GM23248 (cell line): ENCODE results near the gene ARHGEF11. TPM values are rescaled to one million over a fixed set of nuclear protein-coding genes. Genes with fewer than 3 reads are reported as not detected.

Experiments
- DNase-seq: peaks from one replicate; pipeline ENCODE4 v3.0.0-alpha.2; 2015
- H2AFZ ChIP-seq: fragments of 200-600 bp; sonication (generic); 2 replicates; pipeline ENCODE4 v1.6.1; 2016; ENCODE audit warnings: antibody characterized with exemption
- H3F3A ChIP-seq: fragments of 200-600 bp; sonication (generic); 2 replicates; pipeline ENCODE4 v1.6.1; 2016; ENCODE audit warnings: mild to moderate bottlenecking, antibody characterized with exemption, mixed run types; ENCODE audit not compliant: insufficient read depth
- H3K27ac ChIP-seq: fragments of 200-600 bp; sonication (generic); 2 replicates; pipeline ENCODE4 v1.5.1; 2016; ENCODE audit warnings: mild to moderate bottlenecking
- H3K27me3 ChIP-seq: fragments of 200-600 bp; sonication (generic); replicated peaks from 2 replicates; pipeline ENCODE4 v1.6.1; 2016; ENCODE audit warnings: mild to moderate bottlenecking; ENCODE audit not compliant: insufficient read depth
- H3K36me3 ChIP-seq: fragments of 200-600 bp; sonication (generic); 2 replicates; pipeline ENCODE4 v1.6.1; 2016; ENCODE audit warnings: low read depth, mild to moderate bottlenecking
- H3K4me1 ChIP-seq: fragments of 200-600 bp; sonication (generic); 2 replicates; pipeline ENCODE4 v1.6.1; 2016; ENCODE audit warnings: mild to moderate bottlenecking; ENCODE audit not compliant: insufficient read depth
- H3K4me2 ChIP-seq: fragments of 200-600 bp; sonication (generic); one replicate; pipeline ENCODE4 v1.6.1; 2016; ENCODE audit warnings: mild to moderate bottlenecking; ENCODE audit not compliant: unreplicated experiment
- H3K4me3 ChIP-seq: fragments of 200-600 bp; sonication (generic); 2 replicates; pipeline ENCODE4 v1.5.1; 2016; ENCODE audit warnings: mild to moderate bottlenecking
- H3K79me2 ChIP-seq: fragments of 200-600 bp; sonication (generic); 2 replicates; pipeline ENCODE4 v1.6.1; 2016; ENCODE audit warnings: mild to moderate bottlenecking; ENCODE audit not compliant: insufficient read depth
- H3K9ac ChIP-seq: fragments of 200-600 bp; sonication (generic); 2 replicates; pipeline ENCODE4 v1.6.1; 2016; ENCODE audit warnings: mild to moderate bottlenecking
- H3K9me2 ChIP-seq: fragments of 200-600 bp; sonication (generic); 2 replicates; pipeline ENCODE4 v1.6.1; 2016; ENCODE audit warnings: mixed run types, mild to moderate bottlenecking, moderate library complexity; ENCODE audit not compliant: insufficient read depth
- H3K9me3 ChIP-seq: fragments of 200-600 bp; sonication (generic); one replicate; pipeline ENCODE4 v1.6.1; 2017; ENCODE audit warnings: low read depth
- H4K20me1 ChIP-seq: fragments of 200-600 bp; sonication (generic); 2 replicates; pipeline ENCODE4 v1.6.0; 2016; ENCODE audit not compliant: insufficient read depth
- EZH2 ChIP-seq: fragments of 200-600 bp; sonication (generic); IDR thresholded peaks from 2 replicates; pipeline ENCODE4 v1.6.1; 2018; ENCODE audit warnings: antibody characterized with exemption, mild to moderate bottlenecking; ENCODE audit not compliant: insufficient read depth, poor library complexity, severe bottlenecking
- EZH2phosphoT487 ChIP-seq: fragments of 200-600 bp; sonication (generic); IDR thresholded peaks from 2 replicates; pipeline ENCODE4 v1.6.1; 2018; ENCODE audit warnings: antibody characterized with exemption, moderate library complexity, mild to moderate bottlenecking, low read depth; ENCODE audit not compliant: insufficient read depth
- WGBS, 2 experiments: methylation state at CpG; one replicate each; pipeline ENCODE4 v1.1.6; 2015 to 2017; ENCODE audit warnings: low lambda C conversion rate in 2 of 2, low coverage in 1 of 2; ENCODE audit errors: missing lambda C conversion rate in 2 of 2; 5-methylcytosine and 5-hydroxymethylcytosine counted together
- in situ Hi-C: fragments of 300-500 bp; cut with MboI; formaldehyde crosslinking; loops from 2 replicates; pipeline ENCODE4 v1.15.0; 2020
- polyA plus RNA-seq: library from polyadenylated mRNA; unstranded; fragments of >200 nt; fragmentation: Nextera tagmentation; extraction: Ambion mirVana; gene quantifications from 2 replicates; pipeline ENCODE4 v1.2.1, GENCODE V29; 2016
- total RNA-seq: library from RNA; depleted of rRNA; stranded (reverse); fragments of >200 nt; shearing (Covaris generic); gene quantifications from 2 replicates; pipeline ENCODE4 v1.2.3, GENCODE V29; 2014

ARHGEF11 gene
- total and polyA plus RNA-seq, 2 experiments from 2014 or later, result 13.3 to 23.0 TPM

DNA sequence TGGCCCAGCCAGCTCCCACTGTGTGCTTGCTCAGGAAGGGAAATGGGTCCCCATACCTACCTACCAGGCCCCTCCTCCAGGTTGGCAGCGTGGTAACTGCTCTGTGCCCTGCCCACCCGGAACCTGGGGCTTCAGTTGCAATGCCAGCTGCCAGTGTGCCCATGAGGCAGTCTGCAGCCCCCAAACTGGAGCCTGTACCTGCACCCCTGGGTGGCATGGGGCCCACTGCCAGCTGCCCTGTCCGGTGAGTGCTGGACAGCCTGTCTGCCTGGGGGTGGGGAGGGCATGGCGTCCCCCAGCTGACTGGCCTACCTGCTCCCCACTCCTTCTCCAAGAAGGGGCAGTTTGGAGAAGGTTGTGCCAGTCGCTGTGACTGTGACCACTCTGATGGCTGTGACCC is 135.9 kb downstream of the ARHGEF11 start:
- H3K27ac ChIP-seq, result no peak overlapping the region
- H3K9ac ChIP-seq, result no peak overlapping the region
- no peak overlapping the region for H3K4me2 ChIP-seq
- DNase-seq, result no peak
- H4K20me1 ChIP-seq, result no peaks in the 10 kb centered on the region
- no peaks in the 10 kb centered on the region for H3K9me2 ChIP-seq
- H3F3A ChIP-seq, result 0 out of 2 replicates have a peak, but pooled peaks cover 4% of the 10 kb centered on the region
- TF ChIP-seq EZH2phosphoT487 (no peak), EZH2 (no peak)
- in situ Hi-C loops, result no loop called here
- no peak overlapping the region for H2AFZ ChIP-seq
- H3K9me3 ChIP-seq, result no peaks in the 10 kb centered on the region
- WGBS, 2 experiments, result 75 to 87% methylated on average over 5 of the region's 5 CpGs
- H3K36me3 ChIP-seq, result no peaks in the 10 kb centered on the region
- H3K4me3 ChIP-seq, result no peak overlapping the region
- peaks cover 17% of the 10 kb centered on the region for H3K4me1 ChIP-seq
- H3K79me2 ChIP-seq, result no peaks in the 10 kb centered on the region
- H3K27me3 ChIP-seq, result no peaks in the 10 kb centered on the region

DNA sequence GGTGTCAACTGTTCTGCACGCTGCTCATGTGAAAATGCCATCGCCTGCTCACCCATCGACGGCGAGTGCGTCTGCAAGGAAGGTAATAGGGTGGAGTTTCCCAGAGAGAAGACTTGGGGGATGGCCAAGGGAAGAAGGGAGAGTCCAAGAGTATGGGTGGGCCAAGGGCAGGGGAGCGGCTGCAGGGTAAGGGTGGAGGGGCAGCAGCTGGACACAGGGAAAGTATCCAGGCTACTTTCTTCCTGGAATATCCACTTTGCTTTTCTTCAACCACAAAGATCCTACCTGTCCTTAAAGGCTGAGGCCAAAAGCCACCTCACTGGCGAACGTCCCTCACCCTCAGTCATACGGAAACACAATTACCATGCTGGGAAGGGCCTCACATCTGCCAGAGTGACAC is 136.6 kb downstream of the ARHGEF11 start:
- in situ Hi-C loops, result no loop called here
- Histone ChIP-seq H3K27ac (no peak overlapping the region), H4K20me1 (no peaks in the 10 kb centered on the region), H3K36me3 (no peaks in the 10 kb centered on the region), H3K27me3 (no peaks in the 10 kb centered on the region), H3K79me2 (no peaks in the 10 kb centered on the region), H3K4me2 (no peak overlapping the region), H3K4me1 (peaks cover 17% of the 10 kb centered on the region), H3K9ac (no peak overlapping the region), H2AFZ (no peak overlapping the region), H3K4me3 (no peak overlapping the region), H3K9me3 (no peaks in the 10 kb centered on the region), H3K9me2 (no peaks in the 10 kb centered on the region), H3F3A (0 out of 2 replicates have a peak, but pooled peaks cover 4% of the 10 kb centered on the region)
- WGBS, 2 experiments, result 76 to 85% methylated on average over 9 to 10 of the region's 10 CpGs
- DNase-seq, result no peak
- no peak for TF ChIP-seq EZH2
- TF ChIP-seq EZH2phosphoT487, result no peak

DNA sequence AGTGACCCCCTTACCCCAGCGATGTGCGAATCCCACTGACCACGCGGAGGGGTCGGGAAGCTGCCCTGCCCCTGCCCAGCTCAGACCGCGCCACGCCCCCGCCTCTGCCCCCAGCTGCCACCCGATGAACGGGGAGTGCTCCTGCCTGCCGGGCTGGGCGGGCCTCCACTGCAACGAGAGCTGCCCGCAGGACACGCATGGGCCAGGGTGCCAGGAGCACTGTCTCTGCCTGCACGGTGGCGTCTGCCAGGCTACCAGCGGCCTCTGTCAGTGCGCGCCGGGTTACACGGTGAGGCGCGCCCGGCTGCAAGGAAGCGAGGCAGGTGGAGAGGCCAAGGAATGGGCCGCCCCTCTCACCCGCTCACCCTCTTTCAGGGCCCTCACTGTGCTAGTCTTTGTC is 137.0 kb downstream of the ARHGEF11 start:
- in situ Hi-C loops, result no loop called here
- WGBS, 2 experiments, result 83 to 85% methylated on average over 15 to 26 of the region's 29 CpGs
- 0 out of 2 replicates have a peak, but pooled peaks cover 4% of the 10 kb centered on the region for H3F3A ChIP-seq
- H3K9me2 ChIP-seq, result no peaks in the 10 kb centered on the region
- H4K20me1 ChIP-seq, result no peaks in the 10 kb centered on the region
- DNase-seq, result no peak
- no peak overlapping the region for H3K27ac ChIP-seq
- no peak overlapping the region for H3K9ac ChIP-seq
- no peaks in the 10 kb centered on the region for H3K36me3 ChIP-seq
- peaks cover 17% of the 10 kb centered on the region for H3K4me1 ChIP-seq
- no peak overlapping the region for H3K4me3 ChIP-seq
- H3K9me3 ChIP-seq, result no peaks in the 10 kb centered on the region
- no peaks in the 10 kb centered on the region for H3K79me2 ChIP-seq
- H3K4me2 ChIP-seq, result no peak overlapping the region
- no peaks in the 10 kb centered on the region for H3K27me3 ChIP-seq
- H2AFZ ChIP-seq, result no peak overlapping the region
- no peak for TF ChIP-seq EZH2phosphoT487
- TF ChIP-seq EZH2, result no peak

DNA sequence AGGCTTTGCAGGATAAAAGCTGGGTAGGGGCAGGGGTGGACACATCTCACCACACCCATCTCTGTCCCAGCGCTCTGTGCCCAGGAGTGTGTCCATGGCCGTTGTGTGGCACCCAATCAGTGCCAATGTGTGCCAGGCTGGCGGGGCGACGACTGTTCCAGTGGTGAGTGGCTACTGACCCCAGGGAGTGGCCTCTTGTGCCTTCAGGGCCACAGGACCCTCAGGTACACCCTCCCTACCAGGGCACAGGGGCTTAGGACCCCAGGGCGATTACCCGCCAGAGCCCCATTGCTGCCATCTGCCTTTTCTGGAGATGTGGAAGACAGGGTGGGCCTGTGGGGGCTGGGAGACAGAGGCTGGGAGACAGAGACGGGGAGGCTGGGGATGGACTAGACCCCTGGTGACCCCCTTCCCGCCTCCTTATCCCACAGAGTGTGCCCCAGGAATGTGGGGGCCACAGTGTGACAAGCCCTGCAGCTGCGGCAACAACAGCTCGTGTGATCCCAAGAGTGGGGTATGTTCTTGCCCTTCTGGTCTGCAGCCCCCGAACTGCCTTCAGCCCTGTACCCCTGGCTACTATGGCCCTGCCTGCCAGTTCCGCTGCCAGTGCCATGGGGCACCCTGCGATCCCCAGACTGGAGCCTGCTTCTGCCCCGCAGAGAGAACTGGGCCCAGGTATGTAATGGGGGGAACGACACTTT is 139.2 kb downstream of the ARHGEF11 start:
- WGBS, 2 experiments, result 91 to 94% methylated on average over 12 to 16 of the region's 16 CpGs
- no peak for DNase-seq
- no peak overlapping the region for H3K4me3 ChIP-seq
- H4K20me1 ChIP-seq, result no peaks in the 10 kb centered on the region
- no peak overlapping the region for H3K4me2 ChIP-seq
- H3K79me2 ChIP-seq, result no peaks in the 10 kb centered on the region
- H3K27me3 ChIP-seq, result no peaks in the 10 kb centered on the region
- no peak for TF ChIP-seq EZH2phosphoT487
- TF ChIP-seq EZH2, result no peak
- no peaks in the 10 kb centered on the region for H3K9me3 ChIP-seq
- no peaks in the 10 kb centered on the region for H3K36me3 ChIP-seq
- no peak overlapping the region for H2AFZ ChIP-seq
- in situ Hi-C loops, result no loop called here
- no peak overlapping the region for H3K9ac ChIP-seq
- H3F3A ChIP-seq, result no peaks in the 10 kb centered on the region
- no peak overlapping the region for H3K27ac ChIP-seq
- no peaks in the 10 kb centered on the region for H3K9me2 ChIP-seq
- peaks cover 28% of the 10 kb centered on the region for H3K4me1 ChIP-seq

DNA sequence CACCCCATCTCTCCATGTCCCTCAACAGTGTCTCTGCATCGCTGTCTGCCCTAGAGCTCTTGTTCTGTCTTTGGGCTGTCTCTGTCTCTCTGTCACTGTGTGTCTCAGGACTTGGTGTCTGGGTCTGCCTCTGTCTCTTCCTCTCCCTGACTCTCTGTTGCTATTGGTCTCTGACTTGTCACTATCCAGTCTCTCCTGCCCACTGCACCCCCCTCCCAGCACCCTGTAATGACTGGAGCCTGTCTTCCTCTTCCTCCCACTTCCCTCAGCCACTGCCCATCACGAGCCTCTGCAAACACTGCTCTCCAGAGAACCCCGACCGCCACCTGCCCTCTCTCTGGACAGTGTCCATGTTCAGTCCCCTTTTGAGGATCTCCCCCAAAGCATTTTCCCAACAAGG is 139.9 kb downstream of the ARHGEF11 start:
- WGBS, 2 experiments, result 60 to 64% methylated on average over 4 of the region's 4 CpGs

More for the DNA sequence above, 139.9 kb downstream of the ARHGEF11 start:
- no peaks in the 10 kb centered on the region for H3K36me3 ChIP-seq
- H3K27ac ChIP-seq, result no peak overlapping the region
- no peak overlapping the region for H2AFZ ChIP-seq
- no peak overlapping the region for H3K4me2 ChIP-seq
- H3K4me3 ChIP-seq, result no peak overlapping the region
- DNase-seq, result no peak
- in situ Hi-C loops, result no loop called here
- no peaks in the 10 kb centered on the region for H3K27me3 ChIP-seq
- TF ChIP-seq EZH2 (no peak), EZH2phosphoT487 (no peak)
- no peaks in the 10 kb centered on the region for H3K9me3 ChIP-seq
- no peaks in the 10 kb centered on the region for H3K9me2 ChIP-seq
- H3K9ac ChIP-seq, result no peak overlapping the region
- no peaks in the 10 kb centered on the region for H4K20me1 ChIP-seq
- H3K79me2 ChIP-seq, result no peaks in the 10 kb centered on the region
- H3F3A ChIP-seq, result no peaks in the 10 kb centered on the region
- H3K4me1 ChIP-seq, result peaks cover 30% of the 10 kb centered on the region
